GM12892 (cell line): ENCODE measurements around the gene NYAP1.

Experiments used
- POLR2A ChIP-seq: IDR thresholded peaks from 2 replicates; pipeline ENCODE4 v1.6.1; 2011; ENCODE audit warnings: low read depth, low read length, control low read depth
- POLR2AphosphoS5 ChIP-seq: IDR thresholded peaks from 2 replicates; pipeline ENCODE4 v1.6.1; 2011; ENCODE audit warnings: low read depth, low read length, control low read depth

DNA sequence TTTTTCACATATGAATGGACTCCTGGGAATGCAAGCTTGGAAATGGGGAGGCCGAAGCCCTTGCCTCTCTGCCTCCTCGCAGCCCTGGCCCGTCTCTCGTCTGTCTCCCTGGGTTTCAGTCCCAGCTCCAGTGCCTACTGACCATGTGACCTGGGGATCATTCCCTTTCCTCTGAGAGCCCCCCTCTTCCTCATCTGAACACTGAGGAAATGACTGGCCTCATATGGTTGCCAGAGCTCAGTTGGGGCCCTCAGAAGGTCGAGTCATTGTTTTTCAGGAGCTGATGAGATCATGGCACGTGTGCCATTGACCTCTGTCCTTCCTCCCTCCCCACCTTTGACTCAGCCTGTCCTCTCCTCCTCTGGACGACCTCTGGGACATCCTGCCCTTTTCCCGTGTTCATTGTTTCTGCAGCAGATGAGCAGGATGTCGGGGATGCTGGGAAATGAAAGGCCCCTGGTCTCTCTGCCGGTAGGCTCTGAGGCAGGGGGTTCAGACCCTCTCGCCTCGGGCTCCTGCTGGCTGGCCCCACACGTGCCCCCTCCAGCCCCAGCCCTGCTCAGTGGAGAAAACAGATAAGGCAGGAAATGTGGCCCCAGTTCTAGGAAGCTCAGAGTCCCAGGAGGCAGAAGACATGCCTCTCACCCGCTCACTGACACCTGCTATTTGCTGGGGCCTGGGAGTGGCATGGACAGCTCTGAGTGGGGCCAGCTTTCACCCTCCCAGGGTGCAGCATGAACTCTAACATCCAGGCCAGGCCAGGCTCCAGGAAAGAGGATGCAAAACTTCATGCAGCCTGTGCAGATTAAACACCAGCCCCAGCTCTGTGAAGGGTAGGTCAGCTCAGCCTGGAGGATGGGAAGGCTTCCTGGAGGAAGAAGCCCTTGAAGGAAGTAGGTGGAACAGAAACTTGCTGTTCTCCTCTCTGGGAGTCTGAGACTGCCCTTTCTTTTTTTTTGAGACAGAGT lies 39.1 kb upstream of the NYAP1 start:
- TF ChIP-seq POLR2A (no peak), POLR2AphosphoS5 (no peak)
